CD4-positive, alpha-beta T cell treated with Interleukin-1 beta for 1 hour (primary cell): ENCODE data around the gene PM20D2.

ENCODE experiments used
- DNase-seq, 2 donors: peaks; one replicate each; pipeline ENCODE4 v3.0.0-alpha.2; 2020 to 2022

PM20D2 gene

GRCh38 chr6:89205819-89206218 lies 60.0 kb downstream of the PM20D2 start:
- DNase-seq: no peak

- DNase-seq: no peak
These were observed 62.7 kb downstream of the PM20D2 start for GRCh38 chr6:89208551-89208950.

GRCh38 chr6:89209457-89209856 lies 63.6 kb downstream of the PM20D2 start:
- DNase-seq: no peak

GRCh38 chr6:89212472-89212871 lies 66.6 kb downstream of the PM20D2 start:
- DNase-seq: no peak

GRCh38 chr6:89214197-89214596 lies 68.3 kb downstream of the PM20D2 start:
- DNase-seq: no peak
